Activated CD4-positive, alpha-beta T cell treated with anti-CD3 and anti-CD28 coated beads for 48 hours (primary cell): Measurements from ENCODE around the gene CXCL9.

Experiments
- DNase-seq: peaks from one replicate; pipeline ENCODE4 v3.0.0-alpha.2; 2020

The CXCL9 gene

DNA sequence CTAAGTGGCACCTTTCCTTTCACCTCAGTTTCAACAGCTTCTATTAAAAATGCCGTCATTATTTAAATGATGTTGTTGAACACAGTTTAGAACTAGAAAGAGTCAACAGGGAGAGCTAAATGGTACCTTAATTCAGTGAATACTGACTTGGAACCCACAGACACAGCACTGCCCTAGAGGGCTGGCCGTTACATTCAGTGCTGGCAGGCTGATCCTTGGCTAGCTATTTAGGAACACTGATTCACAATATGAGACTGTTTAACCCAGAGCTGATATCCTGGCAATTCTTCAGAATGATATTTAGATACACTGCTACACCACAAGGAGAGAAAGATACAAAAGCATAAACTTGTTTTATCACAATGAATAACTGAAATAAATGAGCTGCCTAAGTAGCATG, 53.8 kb downstream of the CXCL9 start:
- DNase-seq: no peak
